Cerebellar nuclear complex (tissue), 1 donor: ENCODE results near the gene MYO1D.
"Not testable (repeated sequence)": the region's sequence is repeated elsewhere in the genome, so short reads cannot be mapped to it uniquely, and the experiment has no call there.

Experiments used
- DNase-seq, 2 experiments: peaks; one replicate each; lab custom pipeline; 2025; lab: John Stamatoyannopoulos, UW

The MYO1D gene

GRCh38 chr17:32876417-32877163 lies at the start of gene MYO1D:
MYO1D (minus strand) TSS chr17:32877124; CDS start chr17:32876872, 252 bp downstream.
- DNase-seq, result no peak

- no peak for DNase-seq
Observed at GRCh38 chr17:32926183-32926582, 49.3 kb upstream of the MYO1D start.

- not testable (repeated sequence) for DNase-seq
Observed at GRCh38 chr17:32923905-32924304, 47.0 kb upstream of the MYO1D start.

GRCh38 chr17:32921017-32921416 lies 44.1 kb upstream of the MYO1D start:
- DNase-seq, result no peak

- DNase-seq, result no peak
Observed at GRCh38 chr17:32920293-32920692, 43.4 kb upstream of the MYO1D start.

- DNase-seq, result not testable (repeated sequence)
Observed at GRCh38 chr17:32919876-32920275, 43.0 kb upstream of the MYO1D start.

- DNase-seq, result no peak
Observed at GRCh38 chr17:32917842-32918241, 40.9 kb upstream of the MYO1D start.

- no peak for DNase-seq
Observed at GRCh38 chr17:32917081-32917480, 40.2 kb upstream of the MYO1D start.

- DNase-seq, result no peak
Observed at GRCh38 chr17:32916134-32916533, 39.2 kb upstream of the MYO1D start.

GRCh38 chr17:32915245-32915644 lies 38.3 kb upstream of the MYO1D start:
- no peak for DNase-seq

GRCh38 chr17:32914181-32914580 lies 37.3 kb upstream of the MYO1D start:
- no peak for DNase-seq

GRCh38 chr17:32913593-32913992 lies 36.7 kb upstream of the MYO1D start:
- no peak for DNase-seq

GRCh38 chr17:32912218-32912897 lies 35.4 kb upstream of the MYO1D start:
- no peak for DNase-seq

GRCh38 chr17:32910769-32911168 lies 33.8 kb upstream of the MYO1D start:
- DNase-seq, result no peak

GRCh38 chr17:32909787-32910369 lies 33.0 kb upstream of the MYO1D start:
- DNase-seq, result no peak

GRCh38 chr17:32907583-32907982 lies 30.7 kb upstream of the MYO1D start:
- DNase-seq, result no peak

GRCh38 chr17:32904891-32905290 lies 28.0 kb upstream of the MYO1D start:
- no peak for DNase-seq

- DNase-seq, result no peak
Observed at GRCh38 chr17:32903774-32904673, 27.1 kb upstream of the MYO1D start.

- DNase-seq, result no peak
Observed at GRCh38 chr17:32901743-32902142, 24.8 kb upstream of the MYO1D start.

- DNase-seq, result no peak
Observed at GRCh38 chr17:32899236-32900013, 22.5 kb upstream of the MYO1D start.

- no peak for DNase-seq
Observed at GRCh38 chr17:32896647-32897258, 19.8 kb upstream of the MYO1D start.
